Central memory CD8-positive, alpha-beta T cell (primary cell): ENCODE data around the gene EHBP1.
"Not testable (repeated sequence)": the region's sequence is repeated elsewhere in the genome, so short reads cannot be mapped to it uniquely, and the experiment has no call there.

Experiments
- ATAC-seq: fragments of 150-1000 bp; cut with Tn5 transposase; replicated peaks from 2 replicates; pipeline ENCODE4 v1.10.0; 2022; ENCODE audit warnings: mild to moderate bottlenecking, moderate FRiP score, moderate number of reproducible peaks; ENCODE audit not compliant: poor library complexity, severe bottlenecking; ENCODE audit errors: extremely low read depth
- DNase-seq, 2 donors: peaks; one replicate each; pipeline ENCODE4 v3.0.0; 2021; ENCODE audit warnings: low spot score in 2 of 2
- H3K27ac Mint-ChIP-seq: one replicate; pipeline ENCODE4 v1.8.0; 2022; ENCODE audit warnings: low read depth, mild to moderate bottlenecking, moderate library complexity, mixed read lengths
- H3K27me3 Mint-ChIP-seq: one replicate; pipeline ENCODE4 v1.8.0; 2022; ENCODE audit warnings: mixed read lengths
- H3K36me3 Mint-ChIP-seq: one replicate; pipeline ENCODE4 v1.8.0; 2022; ENCODE audit warnings: mild to moderate bottlenecking, moderate library complexity, mixed read lengths; ENCODE audit not compliant: insufficient read depth
- H3K4me1 Mint-ChIP-seq: one replicate; pipeline ENCODE4 v1.8.0; 2022; ENCODE audit warnings: mixed read lengths
- H3K4me3 Mint-ChIP-seq: one replicate; pipeline ENCODE4 v1.8.0; 2022; ENCODE audit warnings: mild to moderate bottlenecking, moderate library complexity, mixed read lengths
- H3K9me3 Mint-ChIP-seq: one replicate; pipeline ENCODE4 v1.8.0; 2022; ENCODE audit warnings: mixed read lengths

The EHBP1 gene

DNA sequence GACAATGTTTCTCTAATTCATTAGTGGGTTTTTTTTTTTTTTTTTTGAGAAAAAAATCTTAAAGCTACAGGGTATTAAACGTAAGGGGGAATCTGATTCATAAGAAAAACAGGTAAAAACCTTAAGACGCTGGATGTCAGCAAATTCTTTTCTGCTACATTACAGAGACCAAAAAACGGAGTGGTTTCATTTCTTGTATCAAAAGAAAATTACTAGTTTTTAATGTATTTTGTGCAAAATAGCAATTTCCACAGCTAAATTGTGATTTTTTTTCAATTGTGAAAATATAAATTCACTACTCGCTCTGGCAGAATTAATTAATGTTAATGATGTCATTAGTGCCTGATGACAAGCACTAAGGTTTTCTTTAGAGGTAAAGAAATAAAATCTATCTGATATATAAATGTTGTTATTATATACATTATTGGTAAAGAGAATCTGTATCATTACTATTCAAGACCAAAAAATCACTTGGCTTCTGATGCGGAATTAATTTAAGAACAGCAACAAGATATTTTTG, 355.0 kb downstream of the EHBP1 start:
- DNase-seq (no peak), ATAC-seq (no peak)
- H3K27me3 Mint-ChIP-seq, result peaks cover 88% of the 10 kb centered on the region
- peaks cover 2% of the 10 kb centered on the region for H3K36me3 Mint-ChIP-seq
- no peaks in the 10 kb centered on the region for H3K9me3 Mint-ChIP-seq
- H3K27ac Mint-ChIP-seq, result no peak overlapping the region
- H3K4me1 Mint-ChIP-seq, result peaks cover 25% of the 10 kb centered on the region
- H3K4me3 Mint-ChIP-seq, result no peak overlapping the region

DNA sequence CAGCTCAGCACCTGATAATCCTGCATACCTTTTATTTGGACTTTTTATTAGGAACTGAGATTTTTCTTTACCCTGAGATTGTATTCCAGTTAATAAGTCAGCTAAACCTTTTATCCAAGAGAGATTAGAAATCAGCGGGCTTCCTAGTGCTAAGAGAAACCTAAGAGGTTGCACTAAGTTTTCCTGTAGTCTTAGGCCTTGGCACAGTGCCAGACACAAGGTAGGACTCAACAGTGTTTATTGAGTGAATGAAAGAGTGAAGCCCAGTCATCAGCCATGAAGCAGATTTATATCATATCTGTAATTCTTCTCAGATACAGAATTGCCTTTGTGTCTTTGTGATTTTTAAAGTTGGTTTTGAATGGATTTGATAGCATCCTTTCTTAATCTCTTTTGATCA, 358.7 kb downstream of the EHBP1 start:
- Mint-ChIP-seq H3K27me3 (peaks cover 80% of the 10 kb centered on the region), H3K9me3 (no peaks in the 10 kb centered on the region), H3K4me1 (no peaks in the 10 kb centered on the region), H3K36me3 (peaks cover under 1% of the 10 kb centered on the region), H3K27ac (no peak overlapping the region), H3K4me3 (no peak overlapping the region)
- DNase-seq (no peak), ATAC-seq (no peak)

DNA sequence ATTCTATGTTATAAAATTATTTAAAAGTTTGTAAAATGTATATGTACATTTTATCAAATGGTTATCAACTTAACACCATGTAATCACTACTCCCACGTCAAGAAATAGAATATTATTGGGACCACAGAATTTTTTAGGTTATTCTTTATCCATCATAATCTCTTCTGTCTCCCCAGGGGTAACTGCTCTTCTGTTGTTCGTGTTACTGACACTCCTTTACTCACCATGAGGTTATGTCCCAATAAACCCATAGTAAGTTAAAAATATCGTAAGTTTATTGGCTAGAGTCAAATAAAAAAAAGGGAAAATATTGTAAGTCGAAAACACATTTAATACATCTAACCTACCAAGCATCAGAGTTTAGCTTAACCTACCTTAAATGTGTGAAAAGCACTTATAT, 359.1 kb downstream of the EHBP1 start:
- Mint-ChIP-seq H3K27ac (no peak overlapping the region), H3K36me3 (no peaks in the 10 kb centered on the region), H3K9me3 (no peaks in the 10 kb centered on the region), H3K27me3 (peaks cover 79% of the 10 kb centered on the region), H3K4me1 (no peaks in the 10 kb centered on the region), H3K4me3 (no peak overlapping the region)
- ATAC-seq (no peak), DNase-seq (no peak)

DNA sequence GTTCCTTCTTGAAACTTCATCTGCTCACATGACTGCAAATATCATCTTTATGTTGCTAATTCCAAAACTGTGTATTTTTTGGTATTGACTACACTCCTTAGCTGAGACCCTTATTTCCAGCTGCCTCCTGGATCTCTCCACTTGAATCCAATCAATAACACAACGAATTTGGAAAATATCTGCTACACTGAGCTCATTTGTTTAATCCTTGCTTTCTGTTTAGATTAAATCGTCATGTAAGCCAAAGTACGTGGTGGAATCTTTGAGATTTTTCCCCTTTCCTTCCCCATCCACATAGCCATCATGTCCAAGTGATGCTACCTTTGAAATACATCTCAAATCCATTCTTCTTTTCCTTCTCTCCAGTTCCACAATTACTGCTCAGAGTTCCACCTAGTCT, 360.8 kb downstream of the EHBP1 start:
- no peak overlapping the region for H3K27ac Mint-ChIP-seq
- DNase-seq (no peak), ATAC-seq (no peak)
- H3K9me3 Mint-ChIP-seq, result no peaks in the 10 kb centered on the region
- no peak overlapping the region for H3K4me3 Mint-ChIP-seq
- no peaks in the 10 kb centered on the region for H3K4me1 Mint-ChIP-seq
- H3K36me3 Mint-ChIP-seq, result no peaks in the 10 kb centered on the region
- peaks cover 63% of the 10 kb centered on the region for H3K27me3 Mint-ChIP-seq

DNA sequence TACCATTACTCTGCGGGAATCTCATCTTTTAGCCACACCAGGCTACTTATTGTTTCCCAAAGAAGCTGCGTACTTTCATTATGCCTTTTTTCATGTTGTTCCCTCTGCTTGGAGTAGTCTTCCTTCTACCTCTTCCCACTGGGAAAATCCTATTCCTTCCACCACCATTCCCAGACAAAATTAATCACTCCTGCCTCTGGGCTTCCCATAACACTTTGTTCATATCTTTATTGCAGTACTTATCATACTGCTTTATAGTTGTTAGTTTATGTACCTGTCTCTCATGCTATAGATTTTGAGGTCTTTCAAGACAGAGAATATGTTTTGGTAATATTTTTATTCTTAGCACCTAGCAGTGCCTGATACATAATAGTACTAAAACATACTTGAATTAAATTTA, 361.3 kb downstream of the EHBP1 start:
- Mint-ChIP-seq H3K36me3 (no peaks in the 10 kb centered on the region), H3K27ac (no peak overlapping the region), H3K4me3 (no peak overlapping the region), H3K9me3 (no peaks in the 10 kb centered on the region), H3K27me3 (peaks cover 57% of the 10 kb centered on the region), H3K4me1 (no peaks in the 10 kb centered on the region)
- DNase-seq (no peak), ATAC-seq (no peak)

DNA sequence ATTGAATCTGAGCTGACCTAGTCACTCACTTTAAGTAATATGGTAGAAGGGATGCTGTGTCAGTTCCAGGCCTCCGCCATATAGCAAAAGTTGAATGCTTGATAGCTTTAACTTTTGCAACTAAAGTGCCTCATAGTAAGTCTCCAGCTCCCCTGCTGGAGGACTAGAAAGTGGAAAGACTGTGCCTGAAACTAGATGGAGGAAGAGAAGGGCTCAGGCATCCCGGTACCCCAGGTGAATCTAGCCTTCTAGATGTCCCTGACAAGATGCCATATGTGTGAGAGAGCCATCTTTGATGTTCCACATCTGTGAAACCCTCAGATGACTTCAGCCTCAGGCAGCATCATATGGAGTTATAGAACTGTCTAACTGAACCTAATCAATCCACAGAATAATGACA, 366.2 kb downstream of the EHBP1 start:
- Mint-ChIP-seq H3K36me3 (no peaks in the 10 kb centered on the region), H3K9me3 (no peaks in the 10 kb centered on the region), H3K4me3 (no peak overlapping the region), H3K4me1 (no peaks in the 10 kb centered on the region), H3K27ac (no peak overlapping the region), H3K27me3 (peaks cover 24% of the 10 kb centered on the region)
- no peak for DNase-seq
- no peak for ATAC-seq

DNA sequence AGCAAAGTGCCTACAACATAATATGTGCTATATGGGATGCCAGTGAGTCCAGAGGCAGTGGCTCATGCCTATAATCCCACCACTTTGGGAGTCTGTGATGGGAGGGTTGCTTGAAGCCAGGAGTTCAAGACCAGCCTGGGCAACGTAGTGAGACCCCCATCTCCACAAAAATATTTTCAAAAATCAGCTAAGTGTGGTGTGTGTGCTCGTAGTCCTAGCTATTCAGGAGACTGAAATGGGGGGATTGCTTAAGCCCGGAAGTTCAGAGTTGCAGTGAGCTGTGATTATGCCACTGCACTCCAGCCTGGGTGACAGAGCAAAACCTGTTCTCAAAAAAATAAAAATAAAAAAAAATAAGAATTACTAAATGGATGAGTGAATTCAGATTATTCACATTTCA, 368.5 kb downstream of the EHBP1 start:
- Mint-ChIP-seq H3K9me3 (no peaks in the 10 kb centered on the region), H3K27me3 (peaks cover 30% of the 10 kb centered on the region), H3K27ac (no peak overlapping the region), H3K4me3 (no peak overlapping the region), H3K4me1 (no peaks in the 10 kb centered on the region), H3K36me3 (no peaks in the 10 kb centered on the region)
- no peak for ATAC-seq
- DNase-seq, result no peak

DNA sequence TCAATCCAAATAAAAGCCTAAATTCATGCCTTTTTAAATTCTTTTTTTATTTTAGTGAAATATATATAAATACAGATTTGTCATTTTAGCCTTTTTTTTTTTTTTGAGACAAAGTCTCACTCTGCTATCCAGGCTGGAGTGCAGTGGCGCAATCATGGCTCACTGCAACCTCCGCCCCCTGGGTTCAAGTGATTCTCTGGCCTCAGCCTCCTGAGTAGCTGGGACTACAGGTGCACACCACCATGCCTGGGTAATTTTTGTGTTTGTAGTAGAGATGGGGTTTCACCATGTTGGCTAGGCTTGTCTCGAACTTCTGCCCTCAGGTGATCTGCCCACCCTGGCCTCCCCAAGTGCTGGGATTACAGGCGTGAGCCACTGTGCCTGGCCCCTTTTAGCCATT, 368.9 kb downstream of the EHBP1 start:
- not testable (repeated sequence) for ATAC-seq, DNase-seq, H3K27ac Mint-ChIP-seq, H3K4me1 Mint-ChIP-seq, H3K36me3 Mint-ChIP-seq, H3K9me3 Mint-ChIP-seq, H3K4me3 Mint-ChIP-seq
- peaks cover 30% of the 10 kb centered on the region for H3K27me3 Mint-ChIP-seq

DNA sequence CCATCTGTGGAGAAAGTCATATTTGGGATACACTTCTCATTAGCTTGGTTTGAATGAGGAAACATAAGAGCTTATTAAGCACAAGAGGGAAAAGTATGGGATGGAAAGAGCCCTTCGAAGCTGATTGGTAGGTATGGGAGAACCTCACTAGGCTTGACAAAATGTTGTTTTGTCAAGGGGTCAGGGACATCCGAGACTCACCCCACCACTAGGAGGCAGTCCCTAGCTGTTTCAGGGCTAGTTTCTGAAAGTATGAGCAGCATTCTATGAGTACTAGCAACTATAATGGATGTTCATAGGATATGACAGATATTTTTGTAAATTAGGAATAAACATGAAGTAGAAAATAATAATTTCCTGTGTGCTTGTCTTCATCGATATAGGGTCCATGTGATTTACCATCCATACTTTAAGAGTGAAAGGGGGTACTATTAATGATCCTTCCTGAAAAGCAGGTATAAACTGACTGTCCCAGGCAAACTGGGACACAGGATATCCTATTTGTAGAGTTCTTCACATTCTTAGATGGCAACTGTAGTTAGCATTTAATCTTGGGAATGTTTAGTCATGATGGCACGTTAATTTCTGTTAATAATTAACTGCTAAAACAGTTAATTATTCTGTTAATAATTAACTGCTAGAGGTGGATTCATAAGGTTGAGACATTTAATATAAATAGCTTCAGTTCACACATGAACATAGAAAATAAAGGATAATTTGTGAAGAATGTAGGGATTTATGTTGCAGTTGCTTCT, 373.5 kb downstream of the EHBP1 start:
- Mint-ChIP-seq H3K4me1 (no peaks in the 10 kb centered on the region), H3K4me3 (no peak overlapping the region), H3K36me3 (no peaks in the 10 kb centered on the region), H3K9me3 (no peaks in the 10 kb centered on the region), H3K27ac (no peak overlapping the region), H3K27me3 (peaks cover 45% of the 10 kb centered on the region)
- DNase-seq (no peak), ATAC-seq (no peak)

DNA sequence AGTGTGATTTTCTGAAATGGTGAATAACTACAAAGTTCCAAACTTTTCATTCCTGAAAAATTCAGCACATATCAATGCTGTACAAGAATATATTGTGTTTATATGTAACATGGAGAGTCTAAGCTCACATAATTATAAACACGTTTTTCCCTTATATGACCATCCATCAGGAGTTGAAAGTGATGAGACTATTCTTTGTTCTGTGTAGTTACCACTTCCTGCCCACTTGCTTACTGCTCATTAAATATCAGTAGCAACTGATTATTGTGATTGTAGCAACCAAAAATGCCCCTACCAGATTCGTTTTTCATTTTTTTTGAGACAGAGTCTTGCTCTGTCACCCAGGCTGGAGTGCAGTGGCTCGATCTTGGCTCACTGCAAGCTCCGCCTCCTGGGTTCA, 375.9 kb downstream of the EHBP1 start:
- no peak for ATAC-seq

DNA sequence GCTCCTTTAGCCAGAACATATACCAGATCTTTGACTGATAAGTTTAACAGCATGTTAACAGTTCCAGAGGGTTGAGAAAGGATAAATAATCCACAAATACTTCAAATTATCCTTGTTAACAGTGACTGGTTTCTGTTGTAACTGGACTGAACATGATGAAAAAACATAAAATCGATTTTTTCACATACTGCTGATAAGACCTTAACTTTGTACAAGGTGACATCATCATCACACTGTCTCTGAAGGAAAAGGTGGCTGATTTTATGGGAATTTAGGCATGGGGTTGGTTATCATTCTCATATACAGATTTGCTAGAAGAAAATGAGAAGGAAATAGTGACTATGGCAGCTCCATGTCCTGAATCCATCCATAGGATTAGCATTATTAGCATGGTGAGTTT, 381.2 kb downstream of the EHBP1 start:
- no peaks in the 10 kb centered on the region for H3K4me1 Mint-ChIP-seq
- DNase-seq, result no peak
- peaks cover 1% of the 10 kb centered on the region for H3K36me3 Mint-ChIP-seq
- peaks cover 42% of the 10 kb centered on the region for H3K27me3 Mint-ChIP-seq
- H3K27ac Mint-ChIP-seq, result no peak overlapping the region
- ATAC-seq, result no peak
- no peak overlapping the region for H3K4me3 Mint-ChIP-seq
- no peaks in the 10 kb centered on the region for H3K9me3 Mint-ChIP-seq

More for the DNA sequence above, 375.9 kb downstream of the EHBP1 start:
- Mint-ChIP-seq H3K4me1 (no peaks in the 10 kb centered on the region), H3K36me3 (peaks cover 1% of the 10 kb centered on the region), H3K9me3 (no peaks in the 10 kb centered on the region), H3K4me3 (no peak overlapping the region), H3K27me3 (peaks cover 58% of the 10 kb centered on the region), H3K27ac (no peak overlapping the region)
- no peak for DNase-seq

DNA sequence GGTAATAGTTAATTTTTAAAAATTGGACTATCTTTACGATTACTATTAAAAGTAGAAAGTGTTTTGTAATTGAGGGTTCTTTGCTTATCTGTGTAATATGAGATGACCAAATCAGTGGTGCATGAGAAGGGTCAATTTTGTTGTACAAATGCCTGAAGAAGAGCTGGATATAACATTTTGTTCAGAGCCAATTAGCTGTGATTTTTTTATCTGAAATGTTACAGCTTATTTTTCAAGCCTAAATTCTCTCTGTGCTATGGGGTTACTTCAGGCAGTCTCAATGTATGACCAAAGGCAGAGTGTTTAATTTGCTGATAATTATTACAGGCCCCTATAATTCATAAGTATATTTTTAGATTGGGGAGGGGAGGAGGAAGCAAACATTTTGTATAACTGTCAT, 386.9 kb downstream of the EHBP1 start:
- Mint-ChIP-seq H3K36me3 (peaks cover 1% of the 10 kb centered on the region), H3K27me3 (peaks cover 44% of the 10 kb centered on the region), H3K4me3 (no peak overlapping the region), H3K4me1 (no peaks in the 10 kb centered on the region), H3K27ac (no peak overlapping the region), H3K9me3 (peaks cover 4% of the 10 kb centered on the region)
- ATAC-seq (no peak), DNase-seq (no peak)

DNA sequence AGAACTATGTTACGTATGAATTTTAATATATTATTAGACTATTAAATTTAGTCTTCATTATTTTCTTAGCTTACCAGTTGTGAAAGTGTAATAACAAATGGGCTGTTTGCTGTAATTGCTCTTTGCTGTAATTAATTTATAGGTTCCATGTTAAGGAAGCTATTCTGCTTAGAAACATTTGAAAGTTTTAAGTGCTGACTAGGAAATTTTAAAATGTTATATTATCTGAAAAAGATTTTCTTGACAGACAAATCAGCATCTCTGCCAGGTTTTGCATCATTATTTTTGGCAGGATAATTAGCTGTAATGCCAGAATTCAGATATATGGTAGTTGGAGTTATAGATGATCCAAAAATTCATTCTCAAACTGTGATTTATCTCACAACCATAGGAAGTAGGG, 387.3 kb downstream of the EHBP1 start:
- Mint-ChIP-seq H3K27ac (no peak overlapping the region), H3K4me1 (no peaks in the 10 kb centered on the region), H3K9me3 (peaks cover 4% of the 10 kb centered on the region), H3K36me3 (peaks cover 1% of the 10 kb centered on the region), H3K4me3 (no peak overlapping the region), H3K27me3 (peaks cover 44% of the 10 kb centered on the region)
- ATAC-seq (no peak), DNase-seq (no peak)
